NCI-H82 (cell line): ENCODE results near the gene PLEKHG3.

Experiments used
- DNase-seq: peaks from one replicate; lab custom pipeline; 2025; lab: John Stamatoyannopoulos, UW

Gene PLEKHG3

DNA sequence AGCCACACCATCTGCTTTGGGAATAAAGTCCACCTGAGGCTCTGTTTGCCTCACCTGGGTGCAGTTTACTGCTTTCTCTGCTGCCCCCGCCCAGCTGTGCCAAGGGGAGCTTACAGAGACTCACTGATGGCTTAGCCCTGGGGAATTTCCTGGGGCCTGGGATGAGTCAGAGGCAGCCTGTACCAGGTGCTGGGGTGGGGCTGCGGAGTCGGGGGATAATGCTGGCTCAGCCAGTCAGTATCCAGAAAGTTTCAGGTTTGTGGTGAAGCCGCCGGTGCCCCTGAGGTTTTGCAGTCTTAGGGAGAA is 22.3 kb downstream of the PLEKHG3 start:
- DNase-seq = peak; percentile 82

DNA sequence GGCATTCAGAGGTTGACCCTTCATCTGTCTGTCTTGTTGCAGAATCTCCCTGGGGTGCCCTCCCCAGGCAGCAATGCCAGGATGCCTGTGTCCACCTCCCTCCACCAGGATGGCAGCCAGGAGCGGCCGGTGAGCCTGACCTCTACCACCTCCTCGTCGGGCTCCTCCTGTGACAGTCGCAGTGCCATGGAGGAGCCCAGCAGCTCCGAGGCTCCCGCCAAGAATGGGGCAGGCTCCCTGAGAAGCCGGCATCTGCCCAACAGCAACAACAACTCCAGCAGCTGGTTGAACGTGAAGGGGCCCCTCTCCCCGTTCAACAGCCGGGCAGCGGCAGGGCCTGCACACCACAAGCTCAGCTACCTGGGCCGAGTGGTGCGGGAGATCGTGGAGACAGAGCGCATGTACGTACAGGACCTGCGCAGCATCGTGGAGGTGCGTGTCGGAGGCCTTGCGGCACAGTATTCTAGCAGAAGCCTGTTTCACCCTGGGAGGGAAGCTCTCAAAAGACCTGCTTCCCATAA is 23.4 kb downstream of the PLEKHG3 start:
- DNase-seq = no peak

DNA sequence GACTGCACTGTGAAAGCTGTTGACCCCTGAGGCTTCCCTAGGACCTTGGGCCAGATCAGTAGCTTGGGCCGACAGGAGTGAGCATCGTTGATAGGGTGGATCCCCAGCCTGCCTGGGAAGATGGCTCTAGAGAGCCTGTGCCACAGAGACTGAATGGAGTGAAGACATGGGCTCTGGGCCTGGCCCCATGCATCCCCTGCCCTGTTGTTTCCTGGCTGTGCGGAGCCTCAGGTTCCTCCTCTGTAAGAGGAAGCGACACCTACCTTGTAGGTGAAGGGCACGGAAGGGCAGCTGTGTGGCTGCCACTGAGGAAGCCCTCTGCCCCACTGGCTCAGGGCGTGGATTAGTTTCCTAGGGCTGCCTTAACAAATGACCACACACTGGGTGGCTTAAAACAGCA is 23.9 kb downstream of the PLEKHG3 start:
- DNase-seq = no peak

DNA sequence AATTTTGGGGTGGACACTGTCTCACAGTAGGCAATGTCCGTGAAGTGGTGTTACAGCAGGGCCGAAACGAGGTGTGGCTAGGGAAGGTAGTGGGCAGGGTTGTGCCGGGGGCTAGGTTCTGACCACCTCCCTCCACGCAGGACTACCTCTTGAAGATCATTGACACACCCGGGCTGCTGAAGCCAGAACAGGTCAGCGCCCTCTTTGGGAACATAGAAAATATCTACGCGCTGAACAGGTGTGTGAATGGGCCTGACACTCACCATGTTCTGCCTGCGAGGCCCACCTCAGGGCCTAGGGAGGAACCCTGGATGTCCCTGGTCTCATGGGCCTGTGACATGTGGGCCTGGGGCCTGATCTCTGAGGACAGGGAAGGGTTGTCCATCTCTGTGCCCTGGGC is 24.6 kb downstream of the PLEKHG3 start:
- no peak for DNase-seq

DNA sequence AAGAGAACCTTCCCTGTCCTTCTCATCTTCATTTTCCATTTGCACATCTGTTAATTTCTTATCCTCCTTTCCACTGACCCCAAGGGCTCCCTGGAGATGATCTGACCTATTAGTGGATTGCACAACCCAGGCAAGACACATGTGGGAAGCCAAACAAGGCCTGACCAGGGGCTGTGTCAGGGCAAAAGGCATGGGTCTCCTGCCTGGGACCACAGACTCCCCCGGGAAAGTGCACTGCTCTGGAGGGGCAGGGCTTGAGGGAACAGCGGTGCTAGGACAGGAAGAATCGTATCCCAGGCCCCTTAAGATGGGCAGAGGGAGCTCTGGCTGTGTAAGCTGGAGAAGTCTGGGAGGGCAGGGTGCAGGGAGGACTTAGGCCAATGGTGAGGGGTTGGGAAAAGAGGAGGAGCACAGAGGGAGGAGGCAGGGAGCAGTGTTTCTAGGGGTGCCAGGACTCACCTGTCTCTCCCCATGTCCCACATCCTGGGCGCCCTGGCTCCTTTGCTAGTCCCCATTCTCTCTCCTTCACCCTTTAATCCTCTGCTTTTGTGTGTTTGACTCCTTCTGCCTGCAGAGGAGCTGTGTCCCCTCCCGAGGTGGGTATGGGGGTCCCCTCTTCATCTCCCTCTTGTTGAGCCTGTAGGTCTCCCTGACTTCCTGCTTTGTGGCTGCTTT is 25.3 kb downstream of the PLEKHG3 start:
- DNase-seq = no peak

DNA sequence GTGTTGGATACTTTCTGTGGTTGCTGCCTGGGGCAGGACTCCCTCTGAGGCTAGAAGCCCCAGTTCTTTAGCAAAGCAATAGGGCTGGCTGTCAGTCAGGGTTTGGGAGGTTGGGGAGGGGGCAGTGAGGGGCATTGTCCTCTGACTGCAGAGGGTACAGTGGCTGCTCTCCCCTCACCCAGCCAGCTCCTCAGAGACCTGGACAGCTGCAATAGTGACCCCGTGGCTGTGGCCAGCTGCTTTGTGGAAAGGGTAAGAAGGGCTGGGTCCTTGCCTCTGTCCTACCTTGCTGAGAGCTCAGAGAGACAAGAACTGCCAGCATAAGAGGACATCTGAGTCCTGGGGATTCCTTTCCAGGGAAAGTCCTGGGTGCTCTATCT is 25.8 kb downstream of the PLEKHG3 start:
- no peak for DNase-seq

DNA sequence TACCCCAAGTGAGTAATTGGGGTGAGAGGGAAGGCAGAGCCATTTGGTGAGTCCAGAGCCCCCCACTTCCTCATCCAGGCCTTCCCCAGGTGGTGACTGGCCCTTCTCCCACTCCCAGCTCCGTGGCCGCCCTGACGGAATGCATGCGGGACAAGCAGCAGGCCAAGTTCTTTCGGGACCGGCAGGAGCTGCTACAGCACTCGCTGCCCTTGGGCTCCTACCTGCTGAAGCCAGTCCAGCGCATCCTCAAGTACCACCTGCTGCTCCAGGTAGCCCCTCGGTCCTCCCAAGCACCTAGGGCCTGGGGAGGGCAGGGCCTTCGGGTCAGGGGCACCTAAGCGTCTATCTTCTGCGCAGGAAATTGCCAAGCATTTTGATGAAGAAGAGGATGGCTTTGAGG is 26.5 kb downstream of the PLEKHG3 start:
- no peak for DNase-seq

DNA sequence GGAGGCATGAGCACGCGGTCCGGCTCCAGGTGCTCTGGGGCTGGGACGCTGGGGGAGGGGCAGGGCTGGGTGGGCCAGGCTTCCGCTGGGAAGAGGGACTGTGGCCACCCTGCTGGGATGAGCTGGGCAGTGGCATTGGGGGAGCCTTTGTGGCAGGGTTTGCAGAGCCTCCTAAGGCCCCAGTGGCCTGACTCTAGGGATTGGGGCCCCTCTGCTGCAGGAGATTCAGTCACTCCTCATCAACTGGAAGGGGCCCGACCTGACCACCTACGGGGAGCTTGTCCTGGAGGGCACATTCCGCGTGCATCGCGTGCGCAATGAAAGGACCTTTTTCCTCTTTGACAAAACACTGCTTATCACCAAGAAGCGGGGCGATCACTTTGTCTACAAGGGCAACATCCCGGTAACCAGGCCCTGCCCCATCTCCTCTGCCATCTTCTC is 26.9 kb downstream of the PLEKHG3 start:
- no peak for DNase-seq

DNA sequence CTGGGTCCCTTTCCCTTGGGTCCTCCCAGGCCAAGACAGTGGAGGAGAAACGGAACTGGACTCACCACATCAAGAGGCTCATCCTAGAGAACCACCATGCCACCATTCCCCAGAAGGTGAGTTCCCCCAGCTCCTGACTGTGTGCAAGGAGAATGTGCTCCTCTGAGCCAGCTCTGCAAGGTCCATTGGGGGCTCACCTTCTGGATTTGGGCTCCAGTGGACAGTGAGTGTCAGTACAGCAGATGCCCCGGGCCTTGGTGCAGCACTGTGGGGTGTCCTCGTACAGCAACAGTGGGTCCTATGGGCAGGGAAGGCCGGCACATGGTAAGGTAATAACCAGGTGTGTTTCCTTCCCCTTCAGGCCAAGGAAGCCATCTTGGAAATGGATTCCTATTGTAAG is 27.8 kb downstream of the PLEKHG3 start:
- no peak for DNase-seq

DNA sequence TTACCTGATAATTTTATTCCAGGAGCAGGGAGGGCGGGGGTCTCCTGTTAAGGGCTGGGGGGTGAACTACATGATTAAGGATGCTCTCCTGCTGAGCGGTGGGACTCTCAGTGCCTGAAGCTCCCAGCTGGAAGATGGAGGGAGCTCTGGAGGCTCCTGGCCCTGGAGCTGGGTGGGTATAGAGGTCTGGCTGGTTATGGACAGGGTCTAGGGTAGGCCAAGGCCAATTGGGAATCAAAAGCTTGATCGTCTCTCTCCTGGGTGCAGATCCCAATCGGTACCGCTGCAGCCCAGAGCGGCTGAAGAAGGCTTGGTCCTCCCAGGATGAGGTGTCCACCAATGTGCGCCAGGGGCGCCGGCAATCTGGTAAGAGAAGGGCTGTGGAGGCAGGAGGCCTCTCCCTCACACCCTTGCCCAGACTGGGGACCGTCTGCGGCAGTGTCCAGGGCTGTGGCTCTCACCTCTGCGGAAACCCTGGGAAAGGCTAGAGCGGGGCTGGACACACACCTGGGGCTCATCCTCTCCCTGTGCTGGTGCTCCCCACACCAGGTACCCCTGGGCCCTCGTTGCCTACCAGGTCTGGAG is 28.4 kb downstream of the PLEKHG3 start:
- DNase-seq = no peak

DNA sequence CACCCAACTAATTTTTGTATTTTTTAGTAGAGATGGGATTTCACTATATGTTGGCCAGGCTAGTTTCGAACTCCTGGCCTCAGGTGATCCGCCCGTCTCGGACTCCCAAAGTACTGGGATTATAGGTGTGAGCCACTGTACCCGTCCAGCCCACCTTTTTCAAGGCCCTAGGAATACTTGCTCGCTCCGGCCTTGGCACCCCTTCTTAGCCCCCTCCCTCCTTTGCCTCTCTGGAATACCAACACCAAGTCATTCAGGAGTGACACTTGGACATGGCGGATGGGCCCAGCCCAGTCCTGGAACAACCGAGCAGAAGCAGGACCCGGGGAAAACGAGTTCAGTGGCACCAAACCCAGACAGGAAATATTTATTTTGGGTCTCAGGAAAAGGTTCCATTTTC is 29.1 kb downstream of the PLEKHG3 start:
- no peak for DNase-seq

DNA sequence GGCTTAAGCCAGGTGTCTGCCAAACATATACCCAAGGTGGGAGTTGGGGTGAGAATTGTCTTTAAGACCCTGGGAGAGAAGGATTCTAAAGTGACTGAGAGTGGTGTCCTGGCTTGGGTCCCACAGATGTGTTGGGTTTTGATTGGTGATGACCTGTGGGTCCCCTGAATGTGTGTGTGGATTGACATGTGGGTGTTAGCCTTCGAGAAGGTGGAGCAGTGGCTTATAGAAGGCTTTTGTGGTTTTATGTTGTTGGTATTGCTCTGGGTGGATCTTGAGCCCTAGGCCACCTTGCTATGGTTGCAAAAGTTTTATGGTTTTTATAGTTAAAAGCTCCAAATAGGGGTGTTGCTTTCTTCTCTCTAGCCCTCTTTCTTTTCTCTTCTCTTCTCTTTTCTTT is 29.7 kb downstream of the PLEKHG3 start:
- no peak for DNase-seq

DNA sequence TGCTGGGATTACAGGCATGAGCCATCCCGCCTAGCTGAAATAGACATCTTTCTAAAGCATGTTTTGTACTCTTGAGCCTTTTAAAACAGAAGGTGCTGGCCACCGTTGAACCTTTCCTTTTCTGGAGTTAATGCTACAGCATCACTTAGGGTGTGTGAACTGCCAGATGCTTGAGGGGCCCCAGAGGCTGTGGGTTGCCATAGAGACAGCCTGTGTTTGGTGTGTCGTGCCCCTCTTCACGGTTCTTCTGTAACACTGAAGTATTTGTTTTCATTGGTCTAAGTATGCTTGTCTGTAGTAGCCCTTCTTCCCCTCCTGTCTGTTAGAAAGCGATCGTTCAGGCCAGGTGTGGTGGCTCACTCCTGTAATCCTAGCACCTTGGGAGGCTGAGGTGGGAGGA is 30.8 kb downstream of the PLEKHG3 start:
- no peak for DNase-seq

DNA sequence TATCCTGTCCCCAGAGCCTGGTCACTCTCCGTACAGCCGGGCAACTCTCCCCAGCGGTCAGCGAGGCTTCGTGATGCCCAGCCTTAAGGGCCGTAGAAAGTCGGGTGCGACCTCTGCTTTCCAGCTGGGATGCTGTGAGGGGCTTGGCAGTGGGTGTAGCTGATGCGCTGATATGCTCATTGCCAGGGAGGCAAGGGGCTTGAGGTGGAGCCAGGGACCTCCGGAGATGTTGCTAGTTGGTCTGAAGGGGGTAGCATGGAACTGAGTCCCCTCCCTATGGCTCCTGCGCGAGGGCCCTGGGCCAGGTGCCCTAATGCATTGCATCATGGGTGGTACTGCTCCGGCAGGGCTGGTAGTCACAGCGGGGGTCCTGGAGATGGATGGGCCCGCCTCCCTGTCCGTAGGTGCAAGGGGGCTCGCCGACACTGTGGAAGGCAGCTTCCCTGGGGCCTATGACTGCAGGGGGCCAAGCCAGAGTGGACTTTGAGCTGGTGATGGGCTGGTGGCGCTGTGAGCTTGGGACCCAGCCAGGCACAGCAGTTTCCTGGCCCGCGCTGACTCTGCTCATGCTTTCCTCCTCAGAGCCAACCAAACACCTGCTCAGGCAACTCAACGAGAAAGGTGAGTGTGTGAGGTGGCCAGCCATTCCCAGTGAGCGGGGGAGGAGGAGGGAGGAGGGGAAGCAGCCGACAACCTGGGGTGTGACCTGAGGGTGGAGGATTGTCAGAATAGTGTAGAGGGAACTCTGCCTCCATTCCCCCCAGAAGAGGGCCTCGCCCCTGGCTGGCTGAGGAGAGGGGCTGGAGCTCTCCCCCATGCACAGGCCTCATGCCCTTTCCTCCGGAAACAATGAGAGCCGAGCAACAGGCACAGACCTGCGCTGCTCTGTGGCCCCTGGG is 32.3 kb downstream of the PLEKHG3 start:
- peak; percentile 25 for DNase-seq

DNA sequence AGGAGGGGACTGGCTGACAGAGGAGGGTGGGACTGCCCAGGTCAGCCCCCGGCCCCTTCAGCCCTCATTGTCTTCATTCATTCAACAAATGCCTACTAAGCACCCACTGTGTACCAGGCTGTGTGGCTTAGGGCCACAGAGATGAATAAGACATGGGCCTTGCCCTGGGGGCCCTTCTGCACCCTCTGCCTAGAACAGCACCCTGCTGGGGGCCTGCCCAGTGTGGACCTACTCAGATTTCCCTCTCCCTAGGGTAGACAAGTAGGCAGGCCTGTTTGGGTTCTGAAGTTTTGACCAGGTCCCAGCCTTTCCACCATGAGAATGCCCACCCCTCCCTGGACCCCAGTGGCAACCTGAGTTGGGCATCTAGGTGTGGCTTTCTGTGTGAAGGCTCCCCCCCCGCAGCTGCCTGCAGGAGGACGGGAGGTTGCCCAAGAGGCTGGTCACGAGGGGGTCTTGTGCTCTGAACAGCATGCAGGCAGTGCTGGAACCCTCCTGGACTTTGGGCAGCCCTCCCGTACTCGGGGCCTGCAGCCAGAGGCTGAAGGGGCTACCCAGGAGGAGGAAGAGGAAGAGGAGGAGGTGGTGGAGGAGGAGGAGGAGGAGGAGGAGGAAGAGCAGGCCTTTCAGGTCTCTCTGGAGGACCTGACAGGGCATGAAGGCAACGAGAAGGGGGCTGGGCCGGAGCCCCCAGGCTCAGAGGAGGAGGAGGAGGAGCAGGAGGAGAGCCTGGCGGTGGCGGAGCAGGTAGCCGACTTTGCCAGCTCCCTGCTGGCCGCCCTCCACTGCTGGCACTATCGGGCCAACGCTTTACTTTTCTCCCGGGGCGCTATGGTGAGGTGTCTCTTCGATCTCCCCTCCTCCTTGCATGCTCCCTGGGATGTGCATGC is 33.4 kb downstream of the PLEKHG3 start:
- DNase-seq = no peak

DNA sequence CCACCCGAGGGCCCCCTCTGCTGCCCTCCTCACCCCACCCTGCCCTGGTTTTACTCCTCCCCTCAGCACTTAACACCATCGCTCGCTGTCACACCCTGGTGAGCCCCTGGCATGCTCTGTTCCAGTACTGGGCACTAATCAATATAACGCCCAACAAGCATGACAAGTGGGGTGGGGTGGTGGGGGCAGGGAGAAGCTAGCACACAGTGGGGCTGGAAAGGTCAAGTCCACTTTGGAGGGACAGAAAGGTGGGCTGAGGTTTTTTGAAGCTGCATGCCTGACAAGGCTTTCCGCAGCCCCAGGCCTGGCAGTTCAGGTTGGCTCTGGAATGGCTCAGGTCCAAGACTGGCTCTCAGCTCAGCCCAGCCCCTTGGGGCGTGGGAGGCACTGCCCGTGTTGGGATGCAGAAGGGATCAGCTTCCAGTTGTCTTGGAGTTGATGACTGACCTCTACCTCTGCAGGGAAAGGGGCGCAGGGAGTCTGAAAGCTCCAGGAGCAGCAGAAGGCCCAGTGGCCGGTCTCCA is 34.1 kb downstream of the PLEKHG3 start:
- DNase-seq = no peak

DNA sequence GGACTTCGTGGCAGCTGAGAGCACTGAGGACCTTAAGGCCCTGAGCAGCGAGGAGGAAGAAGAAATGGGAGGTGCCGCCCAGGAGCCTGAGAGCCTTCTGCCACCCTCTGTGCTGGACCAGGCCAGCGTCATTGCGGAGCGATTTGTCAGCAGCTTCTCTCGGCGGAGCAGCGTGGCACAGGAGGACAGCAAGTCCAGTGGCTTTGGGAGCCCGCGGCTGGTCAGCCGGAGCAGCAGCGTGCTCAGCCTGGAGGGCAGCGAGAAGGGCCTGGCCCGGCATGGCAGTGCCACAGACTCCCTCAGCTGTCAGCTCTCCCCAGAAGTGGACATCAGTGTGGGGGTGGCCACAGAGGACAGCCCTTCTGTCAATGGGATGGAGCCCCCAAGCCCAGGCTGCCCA is 37.0 kb downstream of the PLEKHG3 start:
- no peak for DNase-seq

DNA sequence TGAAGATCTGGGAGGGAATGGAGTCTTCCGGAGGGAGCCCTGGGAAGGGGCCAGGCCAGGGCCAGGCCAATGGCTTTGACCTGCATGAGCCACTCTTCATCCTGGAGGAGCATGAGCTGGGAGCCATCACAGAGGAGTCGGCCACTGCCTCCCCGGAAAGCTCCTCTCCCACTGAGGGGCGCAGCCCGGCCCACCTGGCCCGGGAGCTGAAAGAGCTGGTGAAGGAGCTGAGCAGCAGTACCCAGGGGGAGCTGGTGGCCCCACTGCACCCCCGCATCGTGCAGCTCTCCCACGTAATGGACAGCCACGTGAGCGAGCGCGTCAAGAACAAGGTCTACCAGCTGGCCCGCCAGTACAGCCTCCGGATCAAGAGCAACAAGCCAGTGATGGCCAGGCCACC is 37.7 kb downstream of the PLEKHG3 start:
- DNase-seq = no peak

DNA sequence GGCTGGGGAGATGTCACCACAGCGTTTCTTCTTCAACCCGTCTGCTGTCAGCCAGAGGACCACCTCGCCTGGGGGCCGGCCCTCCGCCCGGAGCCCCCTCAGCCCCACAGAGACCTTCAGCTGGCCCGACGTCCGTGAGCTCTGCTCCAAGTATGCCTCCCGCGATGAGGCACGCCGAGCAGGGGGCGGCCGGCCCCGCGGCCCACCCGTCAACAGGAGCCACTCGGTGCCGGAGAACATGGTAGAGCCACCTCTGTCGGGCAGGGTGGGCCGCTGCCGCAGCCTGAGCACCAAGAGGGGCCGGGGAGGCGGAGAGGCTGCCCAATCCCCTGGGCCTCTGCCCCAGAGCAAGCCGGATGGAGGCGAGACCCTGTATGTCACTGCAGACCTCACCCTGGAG is 38.8 kb downstream of the PLEKHG3 start:
- DNase-seq = no peak

DNA sequence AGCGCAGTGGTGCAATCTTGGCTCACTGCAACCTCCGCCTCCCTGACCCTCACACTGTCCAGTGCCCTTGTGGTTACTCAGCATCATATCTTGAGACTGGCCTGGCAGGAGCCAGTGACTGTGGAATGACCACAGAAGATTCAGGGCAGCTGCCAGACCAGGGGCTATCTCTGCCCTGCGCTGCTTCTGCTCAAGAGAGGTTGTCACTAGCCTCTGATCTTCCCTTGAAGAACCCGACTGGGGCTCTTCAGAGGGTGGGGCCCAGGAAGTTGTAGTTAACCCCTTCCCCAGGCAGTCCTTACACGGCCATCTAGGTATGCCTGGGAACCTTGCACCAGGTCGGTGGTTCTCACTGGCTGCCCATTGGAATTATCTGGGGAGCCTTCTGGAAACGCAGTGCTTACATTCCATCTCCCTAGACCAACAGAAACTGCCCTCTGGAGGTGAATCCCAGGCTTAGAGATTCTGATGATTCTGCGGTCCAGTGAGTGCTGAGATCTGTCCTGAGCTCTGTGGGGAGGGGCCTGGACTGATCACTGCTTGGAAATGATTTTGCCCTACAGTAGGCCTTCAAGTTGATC is 41.4 kb downstream of the PLEKHG3 start:
- no peak for DNase-seq
